Measurements from ENCODE around the gene CLTCL1.

Gene CLTCL1

DNA sequence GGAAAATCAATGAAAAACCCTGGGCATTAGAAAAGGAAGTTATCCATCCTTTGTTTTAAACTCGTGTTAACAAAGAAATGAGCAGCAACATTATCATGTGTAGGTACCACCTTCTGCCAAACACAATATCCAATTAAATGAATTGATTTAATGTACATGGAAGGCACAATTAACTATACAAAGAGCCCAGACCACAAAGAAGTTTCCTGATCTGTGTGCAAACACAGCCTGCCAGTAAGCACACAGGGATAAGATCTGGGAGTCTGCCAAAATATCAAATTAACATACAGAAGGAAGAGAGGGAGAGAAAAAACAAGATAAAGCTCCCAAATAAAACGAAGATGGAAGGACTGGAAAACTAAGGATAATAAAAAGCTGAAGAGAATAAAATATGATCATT lies 58.9 kb downstream of the CLTCL1 start:
- no peak overlapping the region for H3K4me3 ChIP-seq (ENCODE audit: low read depth, low read length)
- no peaks in the 10 kb centered on the region for H3K27me3 ChIP-seq (replicated peaks)
- in situ Hi-C loops (cut with HindIII; ENCODE audit: low pct_ligation_motif_present, low sequenced_read_pairs) = no loop called here
- no peak overlapping the region for H3K27ac ChIP-seq
- H3K36me3 ChIP-seq (replicated peaks) = peaks cover 12% of the 10 kb centered on the region
- DNase-seq = no peak
- TF ChIP-seq, protein P1, sequence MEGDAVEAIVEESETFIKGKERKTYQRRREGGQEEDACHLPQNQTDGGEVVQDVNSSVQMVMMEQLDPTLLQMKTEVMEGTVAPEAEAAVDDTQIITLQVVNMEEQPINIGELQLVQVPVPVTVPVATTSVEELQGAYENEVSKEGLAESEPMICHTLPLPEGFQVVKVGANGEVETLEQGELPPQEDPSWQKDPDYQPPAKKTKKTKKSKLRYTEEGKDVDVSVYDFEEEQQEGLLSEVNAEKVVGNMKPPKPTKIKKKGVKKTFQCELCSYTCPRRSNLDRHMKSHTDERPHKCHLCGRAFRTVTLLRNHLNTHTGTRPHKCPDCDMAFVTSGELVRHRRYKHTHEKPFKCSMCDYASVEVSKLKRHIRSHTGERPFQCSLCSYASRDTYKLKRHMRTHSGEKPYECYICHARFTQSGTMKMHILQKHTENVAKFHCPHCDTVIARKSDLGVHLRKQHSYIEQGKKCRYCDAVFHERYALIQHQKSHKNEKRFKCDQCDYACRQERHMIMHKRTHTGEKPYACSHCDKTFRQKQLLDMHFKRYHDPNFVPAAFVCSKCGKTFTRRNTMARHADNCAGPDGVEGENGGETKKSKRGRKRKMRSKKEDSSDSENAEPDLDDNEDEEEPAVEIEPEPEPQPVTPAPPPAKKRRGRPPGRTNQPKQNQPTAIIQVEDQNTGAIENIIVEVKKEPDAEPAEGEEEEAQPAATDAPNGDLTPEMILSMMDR (IDR thresholded peaks at IDR 0.05; ENCODE audit: low read depth, low read length, missing control alignments) = no peak

DNA sequence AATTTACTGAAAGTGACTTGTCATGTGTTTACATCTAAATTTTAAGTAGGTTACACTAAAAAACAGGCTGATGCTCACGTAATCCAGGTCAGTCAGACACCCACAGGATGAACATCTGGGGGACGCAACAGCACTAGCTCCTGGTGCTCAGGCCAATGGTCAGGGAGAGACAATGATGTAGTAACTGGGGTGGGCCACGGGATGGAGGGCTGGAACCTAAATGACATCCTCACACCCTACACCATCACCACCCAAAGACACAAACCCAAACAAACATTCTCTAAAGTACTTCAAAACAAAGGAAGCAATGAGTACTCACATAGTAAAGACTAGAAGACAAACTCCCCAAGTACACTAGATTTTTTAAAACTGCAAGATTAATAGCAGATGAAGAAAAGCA lies 59.5 kb downstream of the CLTCL1 start:
- no peak for DNase-seq
- H3K27me3 ChIP-seq (replicated peaks) = no peaks in the 10 kb centered on the region
- in situ Hi-C loops (cut with HindIII; ENCODE audit: low pct_ligation_motif_present, low sequenced_read_pairs) = no loop called here
- H3K36me3 ChIP-seq (replicated peaks) = peaks cover 12% of the 10 kb centered on the region
- no peak overlapping the region for H3K4me3 ChIP-seq (ENCODE audit: low read depth, low read length)
- TF ChIP-seq, protein P1 (IDR thresholded peaks at IDR 0.05; ENCODE audit: low read depth, low read length, missing control alignments) = no peak
- no peak overlapping the region for H3K27ac ChIP-seq

DNA sequence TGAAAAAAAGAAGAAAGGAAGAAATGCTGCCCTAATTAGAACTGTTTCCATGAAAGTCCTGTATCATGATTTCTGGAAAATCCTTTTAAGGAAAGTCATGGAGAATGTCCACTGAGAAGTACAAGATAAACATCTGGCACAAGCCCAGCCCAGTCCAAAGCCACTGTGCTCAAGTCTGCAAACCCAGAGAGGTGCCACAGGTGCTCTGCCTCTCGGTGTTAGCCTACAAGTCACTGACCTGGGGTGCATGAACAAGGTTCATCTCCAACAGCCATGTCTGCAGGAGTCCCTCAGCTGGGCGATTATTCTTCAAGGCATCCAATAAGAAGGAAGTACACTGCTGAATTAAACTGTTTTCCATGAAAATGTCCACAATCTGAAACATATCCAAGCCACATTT lies 61.9 kb downstream of the CLTCL1 start:
- Histone ChIP-seq H3K36me3 (replicated peaks) (peaks cover 25% of the 10 kb centered on the region), H3K27me3 (replicated peaks) (no peaks in the 10 kb centered on the region), H3K4me3 (ENCODE audit: low read depth, low read length) (no peak overlapping the region), H3K27ac (no peak overlapping the region)
- TF ChIP-seq, protein P1 (IDR thresholded peaks at IDR 0.05; ENCODE audit: low read depth, low read length, missing control alignments) = no peak
- no peak for DNase-seq
- in situ Hi-C loops (cut with HindIII; ENCODE audit: low pct_ligation_motif_present, low sequenced_read_pairs) = no loop called here

DNA sequence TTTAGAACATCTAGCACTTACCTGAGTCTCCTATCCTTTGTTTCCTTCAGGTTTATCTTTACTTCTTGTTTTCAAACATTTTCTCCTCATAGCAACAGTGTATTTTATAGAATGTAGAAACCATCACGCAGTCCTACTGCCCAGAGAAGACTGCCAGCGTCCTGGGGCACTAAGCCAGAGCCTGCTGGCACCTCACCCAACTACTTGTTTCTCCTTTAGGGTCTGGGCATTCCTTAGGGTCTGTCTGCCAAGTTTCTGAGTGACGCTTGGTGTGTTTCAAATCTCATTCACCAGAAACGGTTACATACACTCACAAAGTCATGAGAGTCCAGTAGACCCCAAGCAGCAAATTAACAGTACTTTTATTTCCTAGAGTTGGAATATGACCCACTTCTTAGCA lies 63.3 kb downstream of the CLTCL1 start:
- H3K36me3 ChIP-seq (replicated peaks) = peaks cover 25% of the 10 kb centered on the region
- in situ Hi-C loops (cut with HindIII; ENCODE audit: low pct_ligation_motif_present, low sequenced_read_pairs) = no loop called here
- TF ChIP-seq, protein P1 (IDR thresholded peaks at IDR 0.05; ENCODE audit: low read depth, low read length, missing control alignments) = no peak

DNA sequence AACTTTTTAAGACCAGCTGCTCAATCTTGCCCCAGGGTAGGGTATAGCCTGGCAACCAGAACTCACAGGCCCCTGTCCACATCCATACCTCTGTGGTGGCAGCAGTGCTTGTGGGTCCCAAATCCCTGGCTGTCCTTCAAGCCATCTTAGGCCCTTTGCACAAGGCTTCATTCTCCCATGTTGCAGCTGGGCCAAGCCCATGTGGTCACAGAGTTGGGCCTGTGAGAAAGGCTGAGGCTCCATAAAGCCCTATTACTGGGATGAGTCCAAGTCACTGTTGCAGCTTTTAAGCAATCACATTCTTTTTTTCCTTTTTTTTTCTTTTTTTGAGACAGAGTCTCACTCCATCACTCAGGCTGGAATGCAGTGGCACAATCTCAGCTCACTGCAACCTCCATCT lies 65.1 kb downstream of the CLTCL1 start:
- no peak overlapping the region for H3K27ac ChIP-seq
- H3K27me3 ChIP-seq (replicated peaks) = no peaks in the 10 kb centered on the region
- H3K36me3 ChIP-seq (replicated peaks) = peaks cover 28% of the 10 kb centered on the region
- DNase-seq = no peak
- no peak overlapping the region for H3K4me3 ChIP-seq (ENCODE audit: low read depth, low read length)
- in situ Hi-C loops (cut with HindIII; ENCODE audit: low pct_ligation_motif_present, low sequenced_read_pairs) = no loop called here
- TF ChIP-seq, protein P1 (IDR thresholded peaks at IDR 0.05; ENCODE audit: low read depth, low read length, missing control alignments) = no peak

More for the DNA sequence above, 63.3 kb downstream of the CLTCL1 start:
- Histone ChIP-seq H3K4me3 (ENCODE audit: low read depth, low read length) (no peak overlapping the region), H3K27me3 (replicated peaks) (no peaks in the 10 kb centered on the region), H3K27ac (no peak overlapping the region)
- DNase-seq = no peak

DNA sequence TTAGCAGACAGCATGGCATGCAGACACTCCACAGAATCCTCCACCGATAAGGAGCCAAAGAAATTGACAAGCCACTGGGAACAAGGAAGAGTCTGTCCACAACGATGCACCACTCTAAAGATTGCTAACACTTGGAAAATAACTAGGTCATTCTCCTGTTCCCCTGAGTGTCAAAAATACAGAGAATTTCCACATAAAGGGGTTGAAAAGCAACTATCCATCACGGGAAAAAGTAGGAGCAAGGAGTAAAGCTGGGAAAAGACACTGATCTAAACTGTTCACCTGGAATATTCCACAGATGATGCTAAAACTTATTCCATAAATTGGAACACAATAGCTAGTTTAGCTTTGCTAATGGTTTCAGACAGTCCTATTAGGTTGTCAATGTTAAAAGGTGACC lies 66.0 kb downstream of the CLTCL1 start:
- no peak for DNase-seq
- TF ChIP-seq, protein P1 (IDR thresholded peaks at IDR 0.05; ENCODE audit: low read depth, low read length, missing control alignments) = no peak
- no peaks in the 10 kb centered on the region for H3K27me3 ChIP-seq (replicated peaks)
- peaks cover 33% of the 10 kb centered on the region for H3K36me3 ChIP-seq (replicated peaks)
- no peak overlapping the region for H3K4me3 ChIP-seq (ENCODE audit: low read depth, low read length)
- in situ Hi-C loops (cut with HindIII; ENCODE audit: low pct_ligation_motif_present, low sequenced_read_pairs) = no loop called here
- no peak overlapping the region for H3K27ac ChIP-seq
